ENCODE data around the gene CFAP54.

DNA sequence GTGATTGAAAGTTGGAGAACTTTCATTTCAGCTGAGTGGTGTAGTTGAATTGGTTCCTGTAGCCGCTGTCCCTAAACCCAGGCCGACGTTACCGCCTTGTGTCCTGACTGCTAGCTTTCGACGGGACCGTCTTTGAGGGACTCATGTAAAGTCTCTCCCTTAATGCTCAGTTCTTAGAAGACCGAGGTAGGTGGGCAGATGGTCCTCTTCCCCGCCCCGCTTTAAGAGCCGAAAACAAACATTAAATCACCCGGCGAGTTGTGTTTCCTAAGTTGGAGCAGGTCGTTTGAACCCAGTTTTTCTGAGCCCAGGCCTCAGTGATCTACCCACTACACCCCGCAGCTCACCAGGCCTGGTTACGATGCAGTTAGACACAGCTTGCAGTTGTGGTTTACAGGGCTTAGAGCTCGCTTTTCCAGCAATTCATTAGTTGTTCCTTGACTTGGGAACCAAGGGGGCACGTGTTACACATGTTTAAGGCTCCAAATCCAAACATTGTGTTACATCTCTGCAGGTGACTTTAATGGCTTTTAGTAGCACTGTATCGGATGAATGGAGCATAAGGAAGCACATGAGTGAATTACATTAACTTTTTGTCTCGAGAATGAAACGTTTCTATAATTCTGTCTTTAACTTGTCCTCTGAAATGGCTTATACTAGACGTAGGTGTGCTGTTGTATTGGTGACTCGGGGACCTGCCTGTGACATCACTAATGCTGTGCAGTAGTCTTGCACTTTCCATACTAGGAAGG is 418.5 kb downstream of the CFAP54 start:
- TF ChIP-seq, protein P1, sequence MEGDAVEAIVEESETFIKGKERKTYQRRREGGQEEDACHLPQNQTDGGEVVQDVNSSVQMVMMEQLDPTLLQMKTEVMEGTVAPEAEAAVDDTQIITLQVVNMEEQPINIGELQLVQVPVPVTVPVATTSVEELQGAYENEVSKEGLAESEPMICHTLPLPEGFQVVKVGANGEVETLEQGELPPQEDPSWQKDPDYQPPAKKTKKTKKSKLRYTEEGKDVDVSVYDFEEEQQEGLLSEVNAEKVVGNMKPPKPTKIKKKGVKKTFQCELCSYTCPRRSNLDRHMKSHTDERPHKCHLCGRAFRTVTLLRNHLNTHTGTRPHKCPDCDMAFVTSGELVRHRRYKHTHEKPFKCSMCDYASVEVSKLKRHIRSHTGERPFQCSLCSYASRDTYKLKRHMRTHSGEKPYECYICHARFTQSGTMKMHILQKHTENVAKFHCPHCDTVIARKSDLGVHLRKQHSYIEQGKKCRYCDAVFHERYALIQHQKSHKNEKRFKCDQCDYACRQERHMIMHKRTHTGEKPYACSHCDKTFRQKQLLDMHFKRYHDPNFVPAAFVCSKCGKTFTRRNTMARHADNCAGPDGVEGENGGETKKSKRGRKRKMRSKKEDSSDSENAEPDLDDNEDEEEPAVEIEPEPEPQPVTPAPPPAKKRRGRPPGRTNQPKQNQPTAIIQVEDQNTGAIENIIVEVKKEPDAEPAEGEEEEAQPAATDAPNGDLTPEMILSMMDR (IDR thresholded peaks at IDR 0.05): no peak
- TF ChIP-seq POLR2A (IDR thresholded peaks at IDR 0.05): no peak

Data from thyroid gland (tissue), 4 donors.